Measurements from ENCODE around the gene HBP1. TPM values are rescaled to one million over a fixed set of nuclear protein-coding genes. Genes with fewer than 3 reads are reported as not detected.

HBP1 gene
- total and polyA plus RNA-seq, 2 of the 8 experiments (the other 6 are each of a cell fraction or from before 2014, with no cell fraction given) = 28.9 to 29.2 TPM

DNA sequence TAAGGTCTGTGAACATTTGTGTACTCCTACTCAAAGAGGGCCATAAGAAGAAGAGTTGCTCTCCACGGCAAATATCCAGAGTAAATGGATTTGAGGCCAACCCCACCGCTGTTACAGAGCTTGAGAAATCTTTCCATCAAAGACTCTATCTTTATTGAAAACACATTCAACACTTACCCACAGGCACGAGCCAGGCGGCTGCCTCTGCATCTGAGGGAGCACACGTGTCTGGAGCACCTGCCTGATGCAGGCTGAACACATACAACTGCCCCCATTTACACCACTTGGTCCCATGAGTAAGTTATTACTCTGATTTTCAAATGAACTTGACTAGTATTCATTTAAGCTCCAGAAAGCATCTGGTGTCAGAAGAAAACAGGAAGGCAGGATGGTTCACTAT is 38.7 kb downstream of the HBP1 start (continued):
- TF ChIP-seq, protein P1, sequence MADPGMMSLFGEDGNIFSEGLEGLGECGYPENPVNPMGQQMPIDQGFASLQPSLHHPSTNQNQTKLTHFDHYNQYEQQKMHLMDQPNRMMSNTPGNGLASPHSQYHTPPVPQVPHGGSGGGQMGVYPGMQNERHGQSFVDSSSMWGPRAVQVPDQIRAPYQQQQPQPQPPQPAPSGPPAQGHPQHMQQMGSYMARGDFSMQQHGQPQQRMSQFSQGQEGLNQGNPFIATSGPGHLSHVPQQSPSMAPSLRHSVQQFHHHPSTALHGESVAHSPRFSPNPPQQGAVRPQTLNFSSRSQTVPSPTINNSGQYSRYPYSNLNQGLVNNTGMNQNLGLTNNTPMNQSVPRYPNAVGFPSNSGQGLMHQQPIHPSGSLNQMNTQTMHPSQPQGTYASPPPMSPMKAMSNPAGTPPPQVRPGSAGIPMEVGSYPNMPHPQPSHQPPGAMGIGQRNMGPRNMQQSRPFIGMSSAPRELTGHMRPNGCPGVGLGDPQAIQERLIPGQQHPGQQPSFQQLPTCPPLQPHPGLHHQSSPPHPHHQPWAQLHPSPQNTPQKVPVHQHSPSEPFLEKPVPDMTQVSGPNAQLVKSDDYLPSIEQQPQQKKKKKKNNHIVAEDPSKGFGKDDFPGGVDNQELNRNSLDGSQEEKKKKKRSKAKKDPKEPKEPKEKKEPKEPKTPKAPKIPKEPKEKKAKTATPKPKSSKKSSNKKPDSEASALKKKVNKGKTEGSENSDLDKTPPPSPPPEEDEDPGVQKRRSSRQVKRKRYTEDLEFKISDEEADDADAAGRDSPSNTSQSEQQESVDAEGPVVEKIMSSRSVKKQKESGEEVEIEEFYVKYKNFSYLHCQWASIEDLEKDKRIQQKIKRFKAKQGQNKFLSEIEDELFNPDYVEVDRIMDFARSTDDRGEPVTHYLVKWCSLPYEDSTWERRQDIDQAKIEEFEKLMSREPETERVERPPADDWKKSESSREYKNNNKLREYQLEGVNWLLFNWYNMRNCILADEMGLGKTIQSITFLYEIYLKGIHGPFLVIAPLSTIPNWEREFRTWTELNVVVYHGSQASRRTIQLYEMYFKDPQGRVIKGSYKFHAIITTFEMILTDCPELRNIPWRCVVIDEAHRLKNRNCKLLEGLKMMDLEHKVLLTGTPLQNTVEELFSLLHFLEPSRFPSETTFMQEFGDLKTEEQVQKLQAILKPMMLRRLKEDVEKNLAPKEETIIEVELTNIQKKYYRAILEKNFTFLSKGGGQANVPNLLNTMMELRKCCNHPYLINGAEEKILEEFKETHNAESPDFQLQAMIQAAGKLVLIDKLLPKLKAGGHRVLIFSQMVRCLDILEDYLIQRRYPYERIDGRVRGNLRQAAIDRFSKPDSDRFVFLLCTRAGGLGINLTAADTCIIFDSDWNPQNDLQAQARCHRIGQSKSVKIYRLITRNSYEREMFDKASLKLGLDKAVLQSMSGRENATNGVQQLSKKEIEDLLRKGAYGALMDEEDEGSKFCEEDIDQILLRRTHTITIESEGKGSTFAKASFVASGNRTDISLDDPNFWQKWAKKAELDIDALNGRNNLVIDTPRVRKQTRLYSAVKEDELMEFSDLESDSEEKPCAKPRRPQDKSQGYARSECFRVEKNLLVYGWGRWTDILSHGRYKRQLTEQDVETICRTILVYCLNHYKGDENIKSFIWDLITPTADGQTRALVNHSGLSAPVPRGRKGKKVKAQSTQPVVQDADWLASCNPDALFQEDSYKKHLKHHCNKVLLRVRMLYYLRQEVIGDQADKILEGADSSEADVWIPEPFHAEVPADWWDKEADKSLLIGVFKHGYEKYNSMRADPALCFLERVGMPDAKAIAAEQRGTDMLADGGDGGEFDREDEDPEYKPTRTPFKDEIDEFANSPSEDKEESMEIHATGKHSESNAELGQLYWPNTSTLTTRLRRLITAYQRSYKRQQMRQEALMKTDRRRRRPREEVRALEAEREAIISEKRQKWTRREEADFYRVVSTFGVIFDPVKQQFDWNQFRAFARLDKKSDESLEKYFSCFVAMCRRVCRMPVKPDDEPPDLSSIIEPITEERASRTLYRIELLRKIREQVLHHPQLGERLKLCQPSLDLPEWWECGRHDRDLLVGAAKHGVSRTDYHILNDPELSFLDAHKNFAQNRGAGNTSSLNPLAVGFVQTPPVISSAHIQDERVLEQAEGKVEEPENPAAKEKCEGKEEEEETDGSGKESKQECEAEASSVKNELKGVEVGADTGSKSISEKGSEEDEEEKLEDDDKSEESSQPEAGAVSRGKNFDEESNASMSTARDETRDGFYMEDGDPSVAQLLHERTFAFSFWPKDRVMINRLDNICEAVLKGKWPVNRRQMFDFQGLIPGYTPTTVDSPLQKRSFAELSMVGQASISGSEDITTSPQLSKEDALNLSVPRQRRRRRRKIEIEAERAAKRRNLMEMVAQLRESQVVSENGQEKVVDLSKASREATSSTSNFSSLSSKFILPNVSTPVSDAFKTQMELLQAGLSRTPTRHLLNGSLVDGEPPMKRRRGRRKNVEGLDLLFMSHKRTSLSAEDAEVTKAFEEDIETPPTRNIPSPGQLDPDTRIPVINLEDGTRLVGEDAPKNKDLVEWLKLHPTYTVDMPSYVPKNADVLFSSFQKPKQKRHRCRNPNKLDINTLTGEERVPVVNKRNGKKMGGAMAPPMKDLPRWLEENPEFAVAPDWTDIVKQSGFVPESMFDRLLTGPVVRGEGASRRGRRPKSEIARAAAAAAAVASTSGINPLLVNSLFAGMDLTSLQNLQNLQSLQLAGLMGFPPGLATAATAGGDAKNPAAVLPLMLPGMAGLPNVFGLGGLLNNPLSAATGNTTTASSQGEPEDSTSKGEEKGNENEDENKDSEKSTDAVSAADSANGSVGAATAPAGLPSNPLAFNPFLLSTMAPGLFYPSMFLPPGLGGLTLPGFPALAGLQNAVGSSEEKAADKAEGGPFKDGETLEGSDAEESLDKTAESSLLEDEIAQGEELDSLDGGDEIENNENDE (IDR thresholded peaks at IDR 0.05; ENCODE audit: insufficient replicate concordance, low read length) = no peak
- TF ChIP-seq MAFK (IDR thresholded peaks at IDR 0.05; ENCODE audit: low read depth, low read length) = no peak
- TF ChIP-seq CBX5 (IDR thresholded peaks at IDR 0.05; ENCODE audit: low read depth, low read length) = no peak
- TF ChIP-seq, protein P2, sequence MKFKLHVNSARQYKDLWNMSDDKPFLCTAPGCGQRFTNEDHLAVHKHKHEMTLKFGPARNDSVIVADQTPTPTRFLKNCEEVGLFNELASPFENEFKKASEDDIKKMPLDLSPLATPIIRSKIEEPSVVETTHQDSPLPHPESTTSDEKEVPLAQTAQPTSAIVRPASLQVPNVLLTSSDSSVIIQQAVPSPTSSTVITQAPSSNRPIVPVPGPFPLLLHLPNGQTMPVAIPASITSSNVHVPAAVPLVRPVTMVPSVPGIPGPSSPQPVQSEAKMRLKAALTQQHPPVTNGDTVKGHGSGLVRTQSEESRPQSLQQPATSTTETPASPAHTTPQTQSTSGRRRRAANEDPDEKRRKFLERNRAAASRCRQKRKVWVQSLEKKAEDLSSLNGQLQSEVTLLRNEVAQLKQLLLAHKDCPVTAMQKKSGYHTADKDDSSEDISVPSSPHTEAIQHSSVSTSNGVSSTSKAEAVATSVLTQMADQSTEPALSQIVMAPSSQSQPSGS (IDR thresholded peaks at IDR 0.05; ENCODE audit: low read length) = no peak

All from H1 (cell line).